ENCODE data around the gene GNG13.

GNG13 gene

GRCh38 chr16:799948-800833, at the start of gene GNG13:
Gene GNG13, minus strand, starts transcription at chr16:800734. Its CDS starts 1,657 bp downstream, at chr16:799077.
- TF ChIP-seq, protein P1, sequence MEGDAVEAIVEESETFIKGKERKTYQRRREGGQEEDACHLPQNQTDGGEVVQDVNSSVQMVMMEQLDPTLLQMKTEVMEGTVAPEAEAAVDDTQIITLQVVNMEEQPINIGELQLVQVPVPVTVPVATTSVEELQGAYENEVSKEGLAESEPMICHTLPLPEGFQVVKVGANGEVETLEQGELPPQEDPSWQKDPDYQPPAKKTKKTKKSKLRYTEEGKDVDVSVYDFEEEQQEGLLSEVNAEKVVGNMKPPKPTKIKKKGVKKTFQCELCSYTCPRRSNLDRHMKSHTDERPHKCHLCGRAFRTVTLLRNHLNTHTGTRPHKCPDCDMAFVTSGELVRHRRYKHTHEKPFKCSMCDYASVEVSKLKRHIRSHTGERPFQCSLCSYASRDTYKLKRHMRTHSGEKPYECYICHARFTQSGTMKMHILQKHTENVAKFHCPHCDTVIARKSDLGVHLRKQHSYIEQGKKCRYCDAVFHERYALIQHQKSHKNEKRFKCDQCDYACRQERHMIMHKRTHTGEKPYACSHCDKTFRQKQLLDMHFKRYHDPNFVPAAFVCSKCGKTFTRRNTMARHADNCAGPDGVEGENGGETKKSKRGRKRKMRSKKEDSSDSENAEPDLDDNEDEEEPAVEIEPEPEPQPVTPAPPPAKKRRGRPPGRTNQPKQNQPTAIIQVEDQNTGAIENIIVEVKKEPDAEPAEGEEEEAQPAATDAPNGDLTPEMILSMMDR (IDR thresholded peaks at IDR 0.05): no peak

DNA sequence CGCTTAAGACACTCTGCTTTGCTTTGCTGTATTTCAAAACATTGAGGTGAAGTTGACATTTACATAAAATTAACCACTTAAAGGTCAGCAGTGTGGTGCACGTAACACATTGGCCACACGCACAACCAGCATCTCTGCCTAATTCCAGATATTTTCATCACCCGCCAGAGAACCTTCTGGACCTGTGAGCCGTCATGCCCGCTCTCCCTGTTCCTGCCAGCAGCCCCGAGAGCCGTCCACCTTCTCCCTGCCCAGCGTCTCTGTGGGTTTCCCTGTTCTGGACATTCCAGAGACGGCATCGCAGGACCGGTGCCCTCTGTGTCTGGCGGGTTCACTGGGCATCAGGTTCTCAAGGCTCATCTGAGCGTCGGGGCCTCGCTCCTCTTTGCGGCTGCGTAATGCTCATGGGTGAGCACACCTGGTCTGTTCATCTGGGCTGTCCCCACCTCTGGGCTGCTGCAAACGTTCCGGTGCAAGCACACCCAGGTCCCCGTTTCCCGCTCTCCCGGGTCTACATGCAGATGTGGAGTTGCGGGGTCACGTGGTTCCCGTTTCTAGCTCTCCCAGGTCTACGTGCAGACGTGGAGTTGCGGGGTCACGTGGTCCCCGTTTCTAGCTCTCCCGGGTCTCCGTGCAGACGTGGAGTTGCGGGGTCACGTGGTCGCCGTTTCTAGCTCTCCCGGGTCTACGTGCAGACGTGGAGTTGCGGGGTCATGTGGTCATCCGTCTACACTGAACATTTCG, 48.1 kb upstream of the GNG13 start:
- TF ChIP-seq, protein P1 (IDR thresholded peaks at IDR 0.05): no peak

GRCh38 chr16:847681-848445, 47.3 kb upstream of the GNG13 start:
- TF ChIP-seq, protein P1 (IDR thresholded peaks at IDR 0.05): no peak

DNA sequence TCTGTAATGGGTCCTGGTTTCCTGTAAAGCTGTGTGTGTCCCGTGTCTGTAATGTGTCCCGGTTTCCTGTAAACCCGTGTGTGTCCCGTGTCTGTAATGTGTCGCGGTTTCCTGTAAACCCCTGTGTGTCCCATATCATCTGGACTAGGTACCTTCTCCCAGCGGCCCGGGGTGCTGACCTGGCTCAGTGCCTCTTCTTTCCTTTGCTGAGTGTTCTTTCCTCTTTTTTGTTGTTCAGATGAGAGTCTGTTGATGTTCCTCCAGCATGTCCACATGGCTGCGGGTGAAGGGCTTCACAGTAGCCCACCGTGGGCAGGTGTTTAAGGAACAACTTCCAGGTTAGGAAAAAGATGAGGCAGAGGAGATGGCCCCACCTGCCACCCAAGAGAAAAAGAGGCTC, 46.6 kb upstream of the GNG13 start:
- TF ChIP-seq, protein P1 (IDR thresholded peaks at IDR 0.05): no peak

DNA sequence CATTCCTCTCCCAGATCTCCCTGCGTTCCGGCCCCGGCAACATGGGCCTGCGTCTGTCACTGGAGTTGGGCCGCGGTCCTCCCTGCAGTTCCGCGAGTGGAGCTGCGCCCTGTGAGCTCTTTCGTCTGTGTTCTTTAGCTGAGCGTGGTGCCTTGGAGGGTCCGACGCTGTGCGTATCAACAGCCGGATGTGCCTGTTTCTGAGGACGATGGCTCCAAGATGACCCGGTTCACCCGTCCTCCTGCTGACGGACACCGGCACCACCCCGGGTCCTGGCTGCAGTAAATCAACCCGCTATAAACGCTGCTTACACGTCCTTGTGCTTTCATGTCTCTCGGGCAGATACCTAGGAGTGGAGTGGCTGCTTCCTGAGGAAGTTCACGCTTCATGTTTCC, 44.8 kb upstream of the GNG13 start:
- TF ChIP-seq, protein P1 (IDR thresholded peaks at IDR 0.05): no peak

DNA sequence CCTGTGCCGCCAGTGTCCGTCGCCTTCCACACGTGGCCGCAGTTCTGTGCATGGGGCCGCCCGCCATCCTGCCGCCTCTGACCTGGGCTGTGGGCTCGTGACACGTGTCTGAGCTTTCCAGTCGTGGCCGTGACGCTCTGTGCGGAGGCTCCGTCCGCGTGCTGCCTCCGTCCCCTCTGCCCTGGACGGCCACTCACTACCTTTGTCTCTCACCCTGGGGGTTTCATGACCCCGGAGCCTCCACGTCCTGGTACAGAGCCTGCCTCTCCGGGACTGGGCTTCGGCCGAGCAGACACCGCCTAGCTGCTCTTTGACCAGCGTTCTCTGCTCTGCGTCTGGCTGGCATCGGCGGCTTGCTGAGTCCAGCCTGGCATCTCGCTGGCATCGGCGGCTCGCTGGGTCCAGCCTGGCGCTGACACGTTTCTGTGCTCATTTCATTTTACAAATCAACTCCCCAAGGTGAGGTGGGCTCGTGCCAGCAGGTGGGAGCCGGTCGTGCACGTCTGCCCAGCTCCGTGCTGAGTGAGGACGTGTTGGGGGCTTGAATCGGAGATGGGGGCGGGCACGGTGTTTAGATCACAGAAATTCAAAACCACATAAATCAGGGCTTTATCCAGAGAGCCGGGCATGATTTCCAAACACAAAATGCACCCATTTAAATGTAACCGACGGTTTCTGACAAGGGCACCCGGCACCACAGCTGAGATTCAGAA, 44.3 kb upstream of the GNG13 start:
- TF ChIP-seq, protein P1 (IDR thresholded peaks at IDR 0.05): no peak

GRCh38 chr16:843771-844170, 43.2 kb upstream of the GNG13 start:
- TF ChIP-seq, protein P1 (IDR thresholded peaks at IDR 0.05): no peak
